Activated naive CD4-positive, alpha-beta T cell treated with anti-CD3 and anti-CD28 coated beads for 36 hours (primary cell): ENCODE results near the gene ACTL8. TPM values are rescaled to one million over a fixed set of nuclear protein-coding genes. Genes with fewer than 3 reads are reported as not detected.

Source experiments
- total RNA-seq, 2 experiments: library from RNA; stranded (reverse); gene quantifications; one replicate each; pipeline ENCODE4 v1.2.3, GENCODE V29; 2021

Gene ACTL8
- total RNA-seq, 2 experiments from 2014 or later, result 0.12 TPM; not detected in 1

Other genes with a start within 250 kb of the ACTL8 start
- not detected for gene ARHGEF10L, start 215.6 kb upstream of the ACTL8 start, total RNA-seq